Measurements from ENCODE around the gene GPR83.
"Not testable (repeated sequence)": the region's sequence is repeated elsewhere in the genome, so short reads cannot be mapped to it uniquely, and the experiment has no call there.

GPR83 gene

GRCh38 chr11:94370576-94370975, 30.6 kb downstream of the GPR83 start:
- not testable (repeated sequence) for DNase-seq (ENCODE audit: low spot score)

- not testable (repeated sequence) for DNase-seq (ENCODE audit: low spot score)
Observed at GRCh38 chr11:94350850-94351563, 50.2 kb downstream of the GPR83 start.

- DNase-seq (ENCODE audit: low spot score), result not testable (repeated sequence)
Observed at GRCh38 chr11:94346311-94346710, 54.9 kb downstream of the GPR83 start.

- DNase-seq (ENCODE audit: low spot score), result no peak
Observed at GRCh38 chr11:94343495-94343894, 57.7 kb downstream of the GPR83 start.

GRCh38 chr11:94342250-94342649, 59.0 kb downstream of the GPR83 start:
- no peak for DNase-seq (ENCODE audit: low spot score)

- no peak for DNase-seq (ENCODE audit: low spot score)
Observed at GRCh38 chr11:94338651-94339050, 62.6 kb downstream of the GPR83 start.

GRCh38 chr11:94336033-94336432, 65.2 kb downstream of the GPR83 start:
- no peak for DNase-seq (ENCODE audit: low spot score)

- DNase-seq (ENCODE audit: low spot score), result no peak
Observed at GRCh38 chr11:94332814-94333213, 68.4 kb downstream of the GPR83 start.

- no peak for DNase-seq (ENCODE audit: low spot score)
Observed at GRCh38 chr11:94330789-94331188, 70.4 kb downstream of the GPR83 start.

GRCh38 chr11:94329501-94329900, 71.7 kb downstream of the GPR83 start:
- no peak for DNase-seq (ENCODE audit: low spot score)

- no peak for DNase-seq (ENCODE audit: low spot score)
Observed at GRCh38 chr11:94328587-94329080, 72.6 kb downstream of the GPR83 start.
